ENCODE results near the gene TC2N.
A peak's percentile ranks its signal among the peaks of the same experiment; 100 is the strongest.
"Not testable (repeated sequence)": the region's sequence is repeated elsewhere in the genome, so short reads cannot be mapped to it uniquely, and the experiment has no call there.

Gene TC2N

DNA sequence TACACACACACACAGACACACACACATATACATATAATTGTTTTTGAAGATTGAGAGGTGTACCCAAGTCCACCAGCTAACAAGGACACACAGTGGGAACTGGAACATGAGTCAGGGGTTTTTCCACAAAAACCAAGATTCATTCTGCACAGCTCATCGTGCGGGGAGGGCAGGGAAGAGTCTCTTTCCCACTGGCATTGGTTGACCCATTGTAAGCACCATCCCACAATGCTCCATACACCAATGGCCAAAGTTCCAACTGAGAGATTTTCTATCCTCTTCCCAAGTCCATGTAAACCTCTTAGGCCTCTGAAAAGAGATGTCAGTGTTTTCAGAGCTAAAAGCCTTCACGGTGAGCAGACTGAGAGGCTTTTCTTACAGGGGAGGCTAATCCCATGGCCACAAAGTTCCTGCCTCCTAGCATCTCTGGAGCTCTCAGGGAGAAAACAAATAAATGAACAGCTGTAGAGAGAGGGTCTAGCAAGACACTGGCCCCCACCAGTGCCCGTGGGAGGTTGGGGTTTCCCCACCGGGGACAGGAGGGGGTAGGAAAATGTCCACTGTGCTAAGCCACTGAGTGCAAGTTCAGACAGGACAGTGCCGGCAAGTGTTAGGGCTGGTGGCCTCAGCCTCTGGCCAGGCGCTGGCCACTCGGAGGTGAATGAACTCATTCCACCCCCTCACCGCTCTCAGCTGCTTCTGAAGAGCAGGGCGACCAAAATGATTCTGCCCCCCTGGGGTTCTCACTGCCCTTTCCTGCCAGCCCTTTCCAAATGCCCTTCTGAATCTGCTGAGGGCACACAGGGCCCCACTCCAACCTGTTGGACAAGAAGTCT lies 21.5 kb upstream of the TC2N start:
- no peak for DNase-seq

DNA sequence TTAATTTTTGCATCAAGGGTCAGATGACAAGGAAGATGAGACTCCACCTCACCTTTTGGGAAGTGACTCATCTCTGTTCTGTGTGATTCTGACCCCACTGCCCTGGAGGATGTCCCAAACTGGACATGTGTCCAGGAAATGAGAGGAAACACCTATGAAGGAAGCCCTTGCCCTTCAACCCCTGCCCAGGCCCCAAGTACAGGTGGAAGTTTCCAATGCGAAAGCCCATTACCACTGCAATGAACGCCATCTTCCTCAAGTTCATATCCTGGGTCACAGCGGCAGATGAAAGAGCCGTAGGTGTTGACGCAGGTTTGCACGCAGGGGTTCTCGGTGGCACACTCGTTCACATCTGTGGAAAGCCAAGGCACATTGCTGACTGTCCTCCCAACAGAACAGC lies 19.6 kb upstream of the TC2N start:
- no peak for DNase-seq

DNA sequence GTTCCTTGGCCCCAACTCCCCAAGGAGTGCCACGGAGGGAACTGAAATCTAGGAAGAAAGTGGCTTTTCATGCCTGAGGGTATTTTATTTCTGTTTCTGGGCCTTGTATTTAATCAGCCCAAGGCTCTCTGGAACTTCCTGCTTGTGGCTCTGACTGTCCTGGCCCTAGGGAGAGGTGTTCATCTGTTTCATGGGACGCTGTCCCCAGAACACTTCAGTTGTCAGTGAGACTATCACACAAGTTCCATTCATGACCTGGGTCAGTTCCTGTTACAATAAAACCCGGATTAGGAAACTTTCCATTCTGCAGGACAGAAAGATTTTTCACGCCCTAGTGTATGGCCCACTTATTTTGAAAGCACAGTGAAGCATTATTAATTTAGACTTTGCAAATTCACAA lies 18.5 kb upstream of the TC2N start:
- DNase-seq, result no peak

DNA sequence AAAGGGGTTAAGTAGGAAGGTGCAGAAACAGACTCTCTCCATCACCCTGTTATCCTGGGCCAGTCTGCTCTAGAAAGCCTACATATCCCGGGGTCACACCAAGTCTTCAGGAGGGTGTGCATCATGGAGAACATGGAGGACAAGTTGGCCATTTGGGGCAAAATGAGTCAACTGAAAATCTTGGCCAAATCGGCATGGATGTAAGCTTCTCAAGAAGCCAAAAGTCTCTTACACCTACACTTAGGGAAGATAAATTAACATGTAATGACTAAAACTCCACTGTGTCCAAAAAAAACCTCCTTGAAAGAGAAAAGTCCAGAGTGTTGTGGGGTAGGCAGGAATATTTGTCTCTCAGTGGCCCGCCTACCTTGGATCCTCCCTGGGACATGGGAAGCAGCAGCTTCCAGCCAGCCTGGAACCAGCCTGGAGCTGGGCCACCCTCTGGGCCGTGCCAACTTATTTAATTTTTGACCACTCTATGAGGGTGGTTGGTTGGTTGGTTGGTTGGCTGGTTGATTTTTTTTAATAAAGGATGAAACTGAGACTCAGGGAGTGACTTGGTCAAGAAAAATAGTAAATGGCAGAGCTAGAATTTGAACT lies 17.9 kb upstream of the TC2N start:
- no peak for DNase-seq

DNA sequence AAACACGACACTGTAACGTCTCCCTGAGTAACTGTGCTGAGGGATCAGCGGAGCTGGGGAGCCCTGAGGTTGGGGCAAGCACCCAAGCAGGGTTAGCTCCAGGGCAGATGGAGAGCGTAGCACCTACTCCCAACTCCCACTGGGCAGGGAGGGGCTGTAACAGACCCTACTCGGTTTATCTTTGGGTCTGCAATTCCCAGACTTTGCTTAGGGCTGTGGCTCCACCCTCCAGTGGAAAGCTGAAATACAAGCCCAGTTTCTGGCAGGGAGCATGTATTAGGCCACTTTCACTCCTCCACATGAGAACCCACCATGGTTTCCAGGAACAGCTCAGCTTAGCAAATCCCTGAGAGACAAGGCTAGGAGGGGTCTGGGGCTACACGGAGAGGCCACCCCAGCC lies 17.3 kb upstream of the TC2N start:
- no peak for DNase-seq

GRCh38 chr14:91883753-91884152 lies 16.4 kb upstream of the TC2N start:
- no peak for DNase-seq

DNA sequence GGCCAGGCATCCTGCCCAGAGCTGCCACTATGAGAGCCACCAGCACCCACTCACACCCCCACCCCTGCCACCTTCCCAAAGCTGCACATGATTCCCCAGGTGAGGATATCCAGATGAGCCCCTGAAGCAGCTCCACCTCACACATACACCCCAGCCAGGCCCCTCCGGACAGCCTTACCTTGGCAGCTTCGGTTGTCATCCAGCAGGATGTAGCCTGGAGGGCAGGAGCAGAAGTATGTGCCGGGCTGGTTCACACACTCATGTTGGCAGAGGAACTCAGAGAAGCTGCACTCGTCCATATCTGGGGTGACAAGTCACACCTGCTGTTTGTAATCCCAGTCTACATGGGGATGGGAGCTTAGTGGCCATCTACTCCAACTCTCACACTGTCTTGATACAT lies 15.4 kb upstream of the TC2N start:
- no peak for DNase-seq

DNA sequence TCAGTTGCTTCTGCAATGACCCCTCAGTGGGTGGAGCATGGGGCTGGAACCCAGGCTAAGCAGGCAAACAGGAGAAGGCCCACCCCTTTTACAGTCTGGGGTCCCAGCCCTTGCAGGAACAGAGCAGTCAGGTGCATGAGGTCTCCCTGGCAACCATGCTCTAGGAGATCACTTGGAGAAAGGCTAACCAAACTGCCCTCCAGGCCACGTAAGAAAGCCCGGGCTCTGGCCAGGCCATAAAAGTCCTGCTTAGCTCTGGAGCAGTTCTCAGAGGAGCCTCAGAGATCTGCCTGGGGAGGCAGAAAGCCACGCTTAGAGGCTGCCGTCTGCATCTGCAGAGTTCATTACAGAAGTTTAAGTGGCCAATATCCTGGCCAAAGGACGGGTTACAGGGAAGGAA lies 15.0 kb upstream of the TC2N start:
- no peak for DNase-seq

- no peak for DNase-seq
Measured at GRCh38 chr14:91879196-91879595, 11.9 kb upstream of the TC2N start.

DNA sequence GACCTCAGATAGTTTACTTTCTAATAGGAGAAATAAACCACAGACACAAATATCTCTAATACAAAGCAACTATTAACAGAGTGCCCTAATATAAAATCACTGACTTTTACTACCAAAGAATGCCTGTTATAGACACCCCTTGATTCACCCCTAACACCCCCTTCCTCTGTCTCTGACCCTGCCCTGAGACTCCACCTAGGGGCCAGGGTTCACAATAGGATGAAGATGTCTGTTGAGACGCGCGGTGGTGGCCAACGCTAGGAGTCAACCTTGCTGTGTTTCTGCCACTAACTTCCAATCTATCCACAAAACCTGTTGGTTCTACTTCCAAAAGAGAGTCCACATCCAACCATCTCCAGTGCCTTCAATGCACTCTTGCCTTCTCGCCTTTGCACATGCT lies 10.9 kb upstream of the TC2N start:
- peak; percentile 38 for DNase-seq

DNA sequence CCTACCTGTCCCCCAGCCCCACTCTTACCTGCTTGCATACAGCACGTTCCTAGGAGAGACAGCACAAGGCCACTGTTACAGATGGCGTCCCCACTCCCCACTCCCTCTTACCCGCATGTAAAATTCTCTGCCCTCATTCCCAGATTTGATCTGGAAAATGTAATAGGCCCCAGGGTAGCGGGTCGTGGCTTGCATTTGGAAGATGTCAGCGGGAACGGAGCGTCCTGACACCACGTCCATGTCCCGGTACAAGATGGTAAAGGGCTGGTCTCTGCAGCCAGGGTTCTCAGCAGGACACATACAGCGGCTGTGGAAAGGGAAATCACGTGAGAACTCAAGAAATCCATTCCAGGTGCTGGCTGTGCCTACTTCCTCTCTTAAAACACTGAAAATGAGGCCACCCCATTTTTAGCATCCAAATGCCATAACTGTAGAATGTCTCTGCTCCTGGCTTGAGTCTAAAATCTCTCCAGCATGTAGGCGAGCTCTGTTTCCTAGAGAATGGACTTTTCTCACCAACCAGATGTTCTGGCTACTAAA lies 10.1 kb upstream of the TC2N start:
- DNase-seq, result peak; percentile 18

- no peak for DNase-seq
Measured at GRCh38 chr14:91876492-91876891, 9.2 kb upstream of the TC2N start.

DNA sequence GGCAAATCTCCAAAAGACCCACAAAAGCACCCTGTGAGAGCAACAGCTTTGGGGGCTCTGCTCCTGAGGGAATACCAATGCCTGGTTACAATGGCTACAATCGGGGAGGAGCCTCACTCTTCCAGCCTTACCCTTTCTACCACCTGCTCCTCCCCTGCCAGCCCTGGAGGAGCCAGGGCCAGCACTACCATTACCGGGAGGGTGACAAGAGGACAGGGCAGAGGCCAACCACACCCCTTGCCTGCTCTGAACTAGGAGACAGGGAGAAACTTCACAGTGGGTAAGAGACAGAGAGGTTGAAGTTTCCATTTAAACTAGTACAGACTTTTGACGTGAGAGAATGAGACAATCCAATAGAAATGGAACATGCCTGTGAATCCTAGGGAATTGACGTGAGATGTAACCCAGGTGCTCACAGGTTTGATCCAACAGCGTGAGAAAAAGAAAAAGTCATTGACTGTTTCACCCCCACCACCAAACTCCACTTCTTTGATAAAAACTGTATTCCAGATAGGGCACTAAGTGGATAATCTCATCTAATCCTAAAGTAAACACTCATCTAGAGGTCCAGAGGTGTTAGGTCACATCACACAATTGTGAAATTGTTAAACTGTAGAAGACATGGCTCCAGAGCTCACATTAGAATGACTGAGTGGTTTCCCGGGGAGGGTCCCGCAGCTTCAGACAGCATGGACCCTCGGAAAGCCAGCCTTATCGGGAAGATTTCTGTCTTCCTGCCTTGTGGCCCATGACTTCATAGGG lies 8.4 kb upstream of the TC2N start:
- no peak for DNase-seq

- DNase-seq, result peak; percentile 85
Measured at GRCh38 chr14:91873471-91874415, 6.4 kb upstream of the TC2N start.

GRCh38 chr14:91872517-91873470 lies 5.5 kb upstream of the TC2N start:
- DNase-seq, result peak; percentile 77

GRCh38 chr14:91872011-91872501 lies 4.7 kb upstream of the TC2N start:
- DNase-seq, result peak; percentile 82

DNA sequence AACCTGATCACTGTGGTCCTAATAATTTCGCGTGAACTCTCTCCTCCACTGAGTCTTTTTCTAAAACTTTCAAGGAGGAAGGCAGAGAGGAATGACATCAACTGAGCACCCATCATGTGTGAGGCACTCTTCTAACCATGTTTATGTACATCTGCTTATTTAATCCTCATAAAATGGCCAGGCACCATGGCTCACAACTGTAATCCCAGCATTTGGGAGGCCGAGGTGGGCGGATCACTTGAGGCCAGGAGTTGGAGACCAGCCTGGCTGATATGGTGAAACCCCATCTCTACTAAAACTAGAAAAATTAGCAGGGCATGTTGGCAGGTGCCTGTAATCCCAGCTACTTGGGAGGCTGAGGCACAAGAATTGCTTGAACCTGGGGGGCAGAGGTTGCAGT lies 4.1 kb upstream of the TC2N start:
- DNase-seq, result not testable (repeated sequence)

GRCh38 chr14:91870890-91871289 lies 3.6 kb upstream of the TC2N start:
- no peak for DNase-seq

DNA sequence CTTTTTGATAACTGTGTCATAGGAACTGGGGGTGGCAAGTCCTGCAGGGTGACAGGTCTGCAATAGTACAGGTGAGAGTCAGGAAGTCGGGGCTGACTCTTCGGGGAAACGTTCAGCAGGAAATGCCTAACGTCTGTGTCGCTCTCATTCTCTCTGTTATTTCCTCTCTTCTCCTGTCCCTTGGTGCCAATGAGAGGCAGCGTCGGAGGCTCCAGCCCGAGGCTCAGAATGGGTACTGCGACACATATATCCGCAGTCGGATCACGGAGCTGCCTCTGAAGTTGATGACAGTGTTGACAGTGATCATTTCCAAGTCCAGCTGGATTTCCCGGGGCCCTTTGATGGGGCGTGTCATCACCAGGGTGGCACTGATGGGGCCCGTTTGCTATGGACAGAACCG lies 2.7 kb upstream of the TC2N start:
- peak; percentile 87 for DNase-seq

DNA sequence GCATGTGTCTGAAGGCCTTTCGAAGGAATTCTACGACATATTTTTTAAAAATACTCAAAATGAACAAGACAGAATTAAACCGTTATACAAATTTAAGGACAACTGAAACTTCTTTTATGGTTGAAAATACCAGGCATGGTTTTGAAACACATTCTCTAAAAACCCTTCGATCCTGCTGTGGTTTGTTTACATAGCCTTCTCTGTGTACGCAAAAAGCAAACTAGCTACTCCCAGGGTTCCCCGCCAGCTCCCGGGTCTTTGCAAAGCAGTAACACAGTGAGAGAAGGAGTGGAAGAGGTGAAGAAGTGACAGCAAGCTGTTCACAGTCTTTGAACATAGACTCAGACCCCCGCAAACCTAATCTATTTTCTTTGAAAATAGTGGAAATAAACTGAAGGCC lies 2.2 kb upstream of the TC2N start:
- no peak for DNase-seq
